HepG2 (cell line): ENCODE results near the gene CCDC57. TPM values are rescaled to one million over a fixed set of nuclear protein-coding genes. Genes with fewer than 3 reads are reported as not detected.

Experiments used
- ATF2 ChIP-seq: sonication (generic); formaldehyde crosslinking; IDR thresholded peaks from 2 replicates; pipeline ENCODE4 v1.4.0; 2020; ENCODE audit warnings: missing genetic modification reagents
- CBX1 ChIP-seq: IDR thresholded peaks from one replicate; pipeline ENCODE4 v1.6.1; 2016; ENCODE audit warnings: antibody characterized with exemption, low read depth
- EHMT2 ChIP-seq: fragments of 200-600 bp; sonication (generic); IDR thresholded peaks from 2 replicates; pipeline ENCODE4 v1.7.0; 2017; ENCODE audit warnings: antibody characterized with exemption, low read depth, low read length, borderline replicate concordance
- FOXJ3 ChIP-seq: sonication (generic); formaldehyde crosslinking; IDR thresholded peaks from 2 replicates; pipeline ENCODE4 v1.4.0; 2020; ENCODE audit warnings: missing genetic modification reagents, mild to moderate bottlenecking, borderline replicate concordance
- HMG20A ChIP-seq: IDR thresholded peaks from 2 replicates; pipeline ENCODE4 v1.6.1; 2016; ENCODE audit warnings: borderline replicate concordance
- HNF4G ChIP-seq, 2 experiments: sonication (generic) in 1 of 2; formaldehyde crosslinking in 1 of 2; IDR thresholded peaks; 2 replicates each; pipeline versions ENCODE4 v1.4.0 to v1.6.1; 2011 to 2020; ENCODE audit warnings: borderline replicate concordance in 2 of 2, low read depth in 2 of 2, mild to moderate bottlenecking in 2 of 2, low read length in 1 of 2, missing genetic modification reagents in 1 of 2, moderate library complexity in 1 of 2
- HOXA5 ChIP-seq: sonication (generic); formaldehyde crosslinking; IDR thresholded peaks from 2 replicates; pipeline ENCODE4 v1.4.0; 2020; ENCODE audit warnings: missing genetic modification reagents
- MAFF ChIP-seq: IDR thresholded peaks from 2 replicates; pipeline ENCODE4 v1.6.1; 2011; ENCODE audit warnings: low read depth, low read length, improper control_type of control experiment
- MTERF4 ChIP-seq: sonication (generic); formaldehyde crosslinking; IDR thresholded peaks from 2 replicates; pipeline ENCODE4 v1.8.0; 2023; ENCODE audit warnings: mild to moderate bottlenecking, missing genetic modification reagents
- NBN ChIP-seq: fragments of 450-650 bp; conservative IDR thresholded peaks from 2 replicates; pipeline ENCODE4 v1.6.1; 2017
- NR2F1 ChIP-seq, 2 experiments: fragments of 450-650 bp in 1 of 2; formaldehyde crosslinking in 1 of 2; IDR thresholded peaks; 2 replicates each; pipeline versions ENCODE4 v1.5.0 to v1.6.1; 2016 to 2020; ENCODE audit warnings: mild to moderate bottlenecking in 1 of 2, missing compliant biosample characterization in 1 of 2, missing genetic modification reagents in 1 of 2, moderate library complexity in 1 of 2
- POLR2A ChIP-seq, 2 experiments: IDR thresholded peaks; 2 replicates each; pipeline ENCODE4 v1.6.1; 2011; ENCODE audit warnings: low read depth in 2 of 2, low read length in 2 of 2, mild to moderate bottlenecking in 1 of 2, moderate library complexity in 1 of 2; ENCODE audit not compliant: insufficient read depth in 1 of 2
- RBM39 ChIP-seq: fragments of 200-400 bp; formaldehyde crosslinking; IDR thresholded peaks from one replicate; pipeline ENCODE4 v1.6.1; 2018; ENCODE audit warnings: antibody characterized with exemption, mild to moderate bottlenecking, low read depth, low read length; ENCODE audit not compliant: poor library complexity, severe bottlenecking
- REPIN1 ChIP-seq: sonication (generic); formaldehyde crosslinking; IDR thresholded peaks from 2 replicates; pipeline ENCODE4 v1.8.0; 2022; ENCODE audit warnings: missing genetic modification reagents, low read depth, mild to moderate bottlenecking, borderline replicate concordance
- RFXAP ChIP-seq: sonication (generic); formaldehyde crosslinking; IDR thresholded peaks from 2 replicates; pipeline ENCODE4 v1.4.0; 2020; ENCODE audit warnings: missing genetic modification reagents, borderline replicate concordance
- RXRB ChIP-seq: IDR thresholded peaks from 2 replicates; pipeline ENCODE4 v1.6.1; 2016; ENCODE audit warnings: borderline replicate concordance, missing genetic modification reagents, missing compliant biosample characterization
- SMYD3 ChIP-seq: sonication (generic); formaldehyde crosslinking; IDR thresholded peaks from 2 replicates; pipeline ENCODE4 v1.8.1; 2023; ENCODE audit warnings: mild to moderate bottlenecking, missing genetic modification reagents
- SP4 ChIP-seq: sonication (generic); formaldehyde crosslinking; IDR thresholded peaks from 2 replicates; pipeline ENCODE4 v1.8.1; 2023; ENCODE audit warnings: mild to moderate bottlenecking, missing genetic modification reagents
- TEAD3 ChIP-seq: optimal IDR thresholded peaks from 2 replicates; pipeline ENCODE3; 2016; ENCODE audit warnings: borderline replicate concordance
- ZBTB33 ChIP-seq: sonication (generic); formaldehyde crosslinking; IDR thresholded peaks from 2 replicates; pipeline ENCODE4 v1.4.0; 2020; ENCODE audit warnings: missing genetic modification reagents
- ZNF230 ChIP-seq: sonication (generic); formaldehyde crosslinking; IDR thresholded peaks from 2 replicates; pipeline ENCODE4 v1.4.0; 2020; ENCODE audit warnings: mild to moderate bottlenecking, missing genetic modification reagents
- ZNF263 ChIP-seq: sonication (generic); formaldehyde crosslinking; IDR thresholded peaks from 2 replicates; pipeline ENCODE4 v1.4.0; 2020; ENCODE audit warnings: missing genetic modification reagents
- ZNF615 ChIP-seq: sonication (generic); formaldehyde crosslinking; IDR thresholded peaks from 2 replicates; pipeline ENCODE4 v1.5.0; 2020; ENCODE audit warnings: mild to moderate bottlenecking, missing genetic modification reagents, borderline replicate concordance
- polyA plus RNA-seq, 8 experiments: library from polyadenylated mRNA; depleted of rRNA in 3 of 8; stranded (reverse) in 7 of 8; unstranded in 1 of 8; fragments of >200 nt; fragmentation: Illumina TruSeq in 4 of 8; extraction: Trizol in 4 of 8; gene quantifications; 2 replicates each; pipeline versions ENCODE4 v1.2.1 to v1.2.3, GENCODE V29; 2011 to 2016; ENCODE audit warnings: low read depth in 4 of 8, missing spikeins in 1 of 8, mixed read lengths in 1 of 8; ENCODE audit not compliant: insufficient read depth in 1 of 8
- total RNA-seq, 5 experiments: library from RNA; depleted of rRNA; stranded (reverse); fragments of >200 nt; fragmentation: Illumina TruSeq; extraction: Trizol; gene quantifications; 2 replicates each; pipeline ENCODE4 v1.2.3, GENCODE V29; 2016; ENCODE audit warnings: low read depth in 1 of 5

Gene CCDC57
- total and polyA plus RNA-seq, 2 of the 13 experiments (the other 11 are each of a cell fraction or from before 2014, with no cell fraction given): 59.3 to 59.9 TPM

- TF ChIP-seq HMG20A (no peak), CBX1 (no peak), POLR2A (IDR thresholded peaks at IDR 0.05; ENCODE audit: insufficient read depth in 1 of 2, low read depth in 2 of 2, low read length in 2 of 2) (0 out of 4 replicates have a peak, but pooled peaks of 1 of the 2 experiments have one; percentile 44), HOXA5 (CRISPR knock-in tag) (no peak), MTERF4 (no peak), TEAD3 (CRISPR knock-in tag) (no peak), SMYD3 (CRISPR knock-in tag) (no peak), FOXJ3 (CRISPR knock-in tag) (no peak), ZNF230 (CRISPR knock-in tag) (no peak), ZNF263 (CRISPR knock-in tag) (no peak), NBN (no peak), ZNF615 (CRISPR knock-in tag) (no peak), RFXAP (CRISPR knock-in tag) (no peak), EHMT2 (no peak), REPIN1 (no peak), ATF2 (no peak), RBM39 (no peak), HNF4G (IDR thresholded peaks at IDR 0.05; ENCODE audit: borderline replicate concordance, low read depth, low read length) (no peak), HNF4G (CRISPR knock-in tag; IDR thresholded peaks at IDR 0.05; ENCODE audit: borderline replicate concordance, low read depth) (no peak), MAFF (no peak), NR2F1 (CRISPR knock-in tag; IDR thresholded peaks at IDR 0.05) (no peak), ZBTB33 (CRISPR knock-in tag) (peak; percentile 66; the same call in 1 of the 2 replicates), SP4 (CRISPR knock-in tag) (no peak), RXRB (CRISPR knock-in tag) (no peak)
Measured at GRCh38 chr17:82247182-82247823, 34.7 kb upstream of the CCDC57 start (continued).
